CD4-positive, alpha-beta T cell (primary cell): ENCODE measurements around the gene CTR9. TPM values are rescaled to one million over a fixed set of nuclear protein-coding genes. Genes with fewer than 3 reads are reported as not detected.

Experiments
- ATAC-seq: fragments of 200-7000 bp; cut with Tn5 transposase; one replicate; pipeline ENCODE4 v1.10.0; 2022; ENCODE audit warnings: mild to moderate bottlenecking; ENCODE audit not compliant: poor library complexity
- CTCF ChIA-PET: fragments of 350-600 bp; sonication (Branson Sonifier 250); formaldehyde crosslinking; loops from one replicate; lab custom pipeline; 2021; ENCODE audit warnings: antibody characterized with exemption, inconsistent platforms; lab: Charles Lee
- POLR2A ChIA-PET: fragments of 350-600 bp; sonication (Branson Sonifier 250); formaldehyde crosslinking; loops from one replicate; lab custom pipeline; 2021; ENCODE audit warnings: antibody characterized with exemption, inconsistent platforms; lab: Charles Lee
- DNase-seq, 14 experiments: peaks; one replicate each; pipeline ENCODE4 v3.0.0-alpha.2; 2013 to 2020; ENCODE audit warnings: mixed read lengths in 2 of 14
- H3K27ac ChIP-seq, 2 donors: one replicate each; pipeline versions ENCODE4 v1.5.1 to v1.7.0; 2013; ENCODE audit warnings: low read length in 2 of 2, low read depth in 1 of 2, mild to moderate bottlenecking in 1 of 2
- H3K27me3 ChIP-seq, 2 experiments: 1 replicate in 1 of 2; 2 replicates in 1 of 2; pipeline versions ENCODE4 v1.6.1 to v1.7.0; 2013; ENCODE audit warnings: low read length in 2 of 2, control low read depth in 1 of 2, mild to moderate bottlenecking in 1 of 2, moderate library complexity in 1 of 2; ENCODE audit not compliant: insufficient read depth in 2 of 2, control insufficient read depth in 1 of 2
- H3K36me3 ChIP-seq: one replicate; pipeline ENCODE4 v1.6.1; 2013; ENCODE audit warnings: low read length, control low read depth; ENCODE audit not compliant: insufficient read depth
- H3K4me1 ChIP-seq: one replicate; pipeline ENCODE4 v1.6.1; 2013; ENCODE audit warnings: low read length, control low read depth; ENCODE audit not compliant: insufficient read depth
- H3K4me3 ChIP-seq: one replicate; pipeline ENCODE4 v1.5.1; 2013; ENCODE audit warnings: mild to moderate bottlenecking, low read length, moderate library complexity
- H3K9me3 ChIP-seq, 2 experiments: 1 replicate in 1 of 2; 2 replicates in 1 of 2; pipeline versions ENCODE4 v1.6.1 to v1.7.0; 2013; ENCODE audit warnings: low read length in 2 of 2, mild to moderate bottlenecking in 2 of 2, control low read depth in 1 of 2, moderate library complexity in 1 of 2; ENCODE audit not compliant: control insufficient read depth in 1 of 2, insufficient read depth in 1 of 2
- H3K27ac Mint-ChIP-seq: one replicate; pipeline ENCODE4 v1.8.0; 2020; ENCODE audit warnings: mixed read lengths
- H3K27me3 Mint-ChIP-seq: one replicate; pipeline ENCODE4 v1.8.0; 2021; ENCODE audit warnings: mixed read lengths
- H3K36me3 Mint-ChIP-seq: one replicate; pipeline ENCODE4 v1.8.0; 2021; ENCODE audit warnings: low read depth, mixed read lengths
- H3K4me1 Mint-ChIP-seq: one replicate; pipeline ENCODE4 v1.8.0; 2021; ENCODE audit warnings: low read depth, mixed read lengths
- H3K4me3 Mint-ChIP-seq: one replicate; pipeline ENCODE4 v1.8.0; 2020; ENCODE audit warnings: mild to moderate bottlenecking, mixed read lengths
- H3K9me3 Mint-ChIP-seq: one replicate; pipeline ENCODE4 v1.8.0; 2020; ENCODE audit warnings: mixed read lengths
- CTCF ChIP-seq: fragments of 200-600 bp; IDR thresholded peaks from one replicate; pipeline ENCODE4 v1.8.0; 2022; ENCODE audit warnings: antibody characterized with exemption, mild to moderate bottlenecking
- intact Hi-C, 2 experiments: fragments of 100-400 bp; cut with DNase I in 1 of 2; cut with micrococcal nuclease in 1 of 2; formaldehyde crosslinking; loops; one replicate each; pipeline versions ENCODE4 v1.15.1 to v1.9.0; 2023 to 2025; cut with DNase I, micrococcal nuclease
- polyA plus RNA-seq, 2 donors: library from polyadenylated mRNA; unstranded; fragments of 120-200 nt; gene quantifications; one replicate each; pipeline ENCODE4 v1.2.1, GENCODE V29; 2013
- total RNA-seq, 174 experiments: library from RNA in 2 of 174; stranded (reverse) in 2 of 174; gene quantifications; one replicate each; pipeline ENCODE4 v1.2.3 and lab custom pipeline; 2021 to 2026

CTR9 gene
- total RNA-seq (10 to 100 TPM; 34.0 to 34.7 TPM), total RNA-seq (lab: John Stamatoyannopoulos, UW) (47.6 to 189 (median 123) reads per million in 172 experiments)
- 41.4 TPM for polyA plus RNA-seq (2013, experiment 1 of 2)
- polyA plus RNA-seq (2013, experiment 2 of 2), result 43.5 TPM

- H3K4me1 ChIP-seq, result peaks cover 14% of the 10 kb centered on the region
- peak within 1 kb of the TSS; percentile 83 to 84 for H3K27ac ChIP-seq
- H3K27me3 ChIP-seq, result no peaks in the 10 kb centered on the region
- H3K36me3 Mint-ChIP-seq, result peaks cover 42% of the 10 kb centered on the region
- no peaks in the 10 kb centered on the region for H3K9me3 Mint-ChIP-seq
- ChIA-PET CTCF (interaction anchor here (0.9 to 1.5 kb wide), 2 partner anchors 8 to 20 kb away, joined by 4 read pairs; no protein-coding TSS in a partner anchor), POLR2A (interaction anchor here (0.6 to 3.1 kb wide), 17 partner anchors 9 to 1438 kb away, joined by 3 to 58 read pairs (median 4); partner anchors contain the start of genes EIF4G2, RNF141 and ZBED5)
- H3K9me3 ChIP-seq, result no peaks in the 10 kb centered on the region
- peak within 1 kb of the TSS; percentile 93 for H3K27ac Mint-ChIP-seq
- peak within 1 kb of the TSS; percentile 95 for H3K4me3 ChIP-seq
- peaks cover 35% of the 10 kb centered on the region for H3K4me1 Mint-ChIP-seq
- H3K27me3 Mint-ChIP-seq, result no peaks in the 10 kb centered on the region
- TF ChIP-seq CTCF, result no peak
- H3K36me3 ChIP-seq, result peaks cover 32% of the 10 kb centered on the region
- peak within 1 kb of the TSS; percentile 97 for H3K4me3 Mint-ChIP-seq
- intact Hi-C loops, result loop anchor here in 1 of 2 experiments (5.0 kb wide), 2 partner anchors 106 to 1091 kb away; partner anchors contain the start of genes USP47 and ZBED5
- peak; percentile 82 to 96 (median 90) for DNase-seq
- ATAC-seq, result peak; percentile 86
Observed at GRCh38 chr11:10750838-10751580, at the start of gene CTR9. Gene CTR9, plus strand, starts transcription at chr11:10751246. Its CDS starts 167 bp downstream, at chr11:10751413.

GRCh38 chr11:10701982-10702381, 49.1 kb upstream of the CTR9 start:
- no peaks in the 10 kb centered on the region for H3K4me1 ChIP-seq
- no peak for DNase-seq
- H3K4me1 Mint-ChIP-seq, result no peaks in the 10 kb centered on the region
- no peaks in the 10 kb centered on the region for H3K36me3 Mint-ChIP-seq
- no peak overlapping the region for H3K27ac ChIP-seq
- no peaks in the 10 kb centered on the region for H3K27me3 ChIP-seq
- no peaks in the 10 kb centered on the region for H3K36me3 ChIP-seq
- TF ChIP-seq CTCF, result no peak
- H3K27ac Mint-ChIP-seq, result no peak overlapping the region
- no peak overlapping the region for H3K4me3 ChIP-seq
- H3K4me3 Mint-ChIP-seq, result no peak overlapping the region
- peaks cover 0 to 5% of the 10 kb centered on the region in 2 experiments for H3K9me3 ChIP-seq
- H3K9me3 Mint-ChIP-seq, result peaks cover 2% of the 10 kb centered on the region
- CTCF ChIA-PET, result no interaction called here
- ATAC-seq, result no peak
- intact Hi-C loops, result no loop called here
- peaks cover 5% of the 10 kb centered on the region for H3K27me3 Mint-ChIP-seq
- POLR2A ChIA-PET, result interaction anchor here (0.6 kb wide), 1 partner anchor 319 kb away, joined by 4 read pairs; no protein-coding TSS in a partner anchor

GRCh38 chr11:10708131-10708530, 42.9 kb upstream of the CTR9 start:
- Histone ChIP-seq H3K4me1 (no peaks in the 10 kb centered on the region), H3K9me3 (no peaks in the 10 kb centered on the region), H3K36me3 (no peaks in the 10 kb centered on the region), H3K27me3 (no peaks in the 10 kb centered on the region), H3K4me3 (no peak overlapping the region), H3K27ac (no peak overlapping the region)
- intact Hi-C loops, result no loop called here
- Mint-ChIP-seq H3K4me3 (no peak overlapping the region), H3K27me3 (no peaks in the 10 kb centered on the region), H3K9me3 (no peaks in the 10 kb centered on the region), H3K4me1 (no peaks in the 10 kb centered on the region), H3K27ac (no peak overlapping the region), H3K36me3 (no peaks in the 10 kb centered on the region)
- DNase-seq, result no peak
- ChIA-PET POLR2A (no interaction called here), CTCF (no interaction called here)
- no peak for ATAC-seq
- TF ChIP-seq CTCF, result no peak
